LoVo (cell line): ENCODE results near the gene NEK10.
"Not testable (repeated sequence)": the region's sequence is repeated elsewhere in the genome, so short reads cannot be mapped to it uniquely, and the experiment has no call there.

Source experiments
- DNase-seq: peaks from one replicate; pipeline ENCODE4 v3.0.0-alpha.2; 2016; ENCODE audit warnings: low spot score

Gene NEK10

GRCh38 chr3:27315003-27315402 is 54.2 kb downstream of the NEK10 start:
- no peak for DNase-seq

DNA sequence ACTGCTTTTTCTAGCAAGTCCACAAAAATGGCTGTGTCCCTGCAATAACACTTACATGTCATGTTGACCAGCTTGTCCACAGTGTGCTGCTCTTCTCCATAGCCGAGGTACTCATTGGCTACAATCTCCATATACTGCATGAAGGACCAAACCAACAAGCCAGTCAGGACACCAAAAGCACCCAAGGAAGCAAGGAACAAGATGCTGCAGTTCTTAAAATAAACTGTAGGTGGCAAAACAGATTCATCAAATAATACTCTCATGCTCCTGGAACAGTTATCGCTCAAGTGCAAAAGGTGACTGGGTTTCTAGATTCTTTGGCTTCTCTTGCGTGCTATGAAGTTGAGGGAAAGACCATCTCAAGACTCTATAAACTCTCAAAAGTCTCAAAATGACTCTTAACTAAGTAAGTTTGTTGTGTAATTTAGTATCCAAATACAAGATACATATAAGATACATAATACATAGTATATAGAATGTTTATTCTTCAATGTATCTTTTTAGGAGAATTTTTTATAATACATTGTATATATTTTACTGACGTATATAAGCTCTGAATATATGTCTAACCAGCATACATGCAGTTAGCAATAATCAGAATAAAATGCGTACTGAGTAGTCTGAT is 57.0 kb downstream of the NEK10 start:
- peak; percentile 62 for DNase-seq

- peak; percentile 25 for DNase-seq
Measured at GRCh38 chr3:27311400-27311799, 57.8 kb downstream of the NEK10 start.

GRCh38 chr3:27310688-27311087 is 58.5 kb downstream of the NEK10 start:
- no peak for DNase-seq

DNA sequence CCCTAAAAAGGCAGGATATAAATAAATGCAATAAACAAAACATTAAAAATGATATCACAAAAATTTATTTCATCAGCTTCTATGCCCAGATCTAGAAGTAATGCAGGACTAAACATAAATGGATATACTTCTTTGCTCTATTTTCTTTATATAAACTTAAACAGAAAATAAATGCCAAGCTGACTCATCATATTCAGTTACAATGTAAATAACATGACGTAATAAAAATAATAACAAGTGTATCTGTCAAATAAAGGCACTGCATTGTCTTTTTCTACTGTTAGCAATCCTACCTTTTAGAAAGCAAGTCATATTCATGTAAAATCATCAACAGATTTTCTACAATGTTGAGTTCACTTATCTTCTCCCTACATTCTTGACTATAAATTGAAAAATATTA is 61.6 kb downstream of the NEK10 start:
- no peak for DNase-seq

DNA sequence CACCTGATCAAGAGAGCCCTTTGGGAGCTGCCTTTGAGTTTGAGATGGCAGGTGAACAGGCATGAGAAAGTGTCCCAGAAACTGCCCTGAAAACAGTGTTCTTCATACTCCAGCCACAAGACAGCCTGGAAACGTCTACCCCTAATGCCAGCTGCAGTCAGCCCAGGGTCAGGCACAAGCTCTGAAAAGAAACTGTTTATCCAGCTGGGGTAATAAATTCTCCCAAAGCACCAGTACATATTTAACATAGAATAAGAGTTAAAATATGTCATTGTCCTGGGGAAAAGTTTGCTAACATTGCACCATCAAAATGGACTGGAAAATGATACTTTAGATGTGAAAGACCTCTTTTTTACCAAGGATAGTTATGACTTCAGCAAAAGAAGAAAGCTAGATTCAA is 66.3 kb downstream of the NEK10 start:
- DNase-seq, result no peak

- DNase-seq, result not testable (repeated sequence)
Measured at GRCh38 chr3:27298981-27299380, 70.2 kb downstream of the NEK10 start.

- DNase-seq, result no peak
Measured at GRCh38 chr3:27293939-27294338, 75.2 kb downstream of the NEK10 start.

GRCh38 chr3:27290760-27291159 is 78.4 kb downstream of the NEK10 start:
- DNase-seq, result no peak

DNA sequence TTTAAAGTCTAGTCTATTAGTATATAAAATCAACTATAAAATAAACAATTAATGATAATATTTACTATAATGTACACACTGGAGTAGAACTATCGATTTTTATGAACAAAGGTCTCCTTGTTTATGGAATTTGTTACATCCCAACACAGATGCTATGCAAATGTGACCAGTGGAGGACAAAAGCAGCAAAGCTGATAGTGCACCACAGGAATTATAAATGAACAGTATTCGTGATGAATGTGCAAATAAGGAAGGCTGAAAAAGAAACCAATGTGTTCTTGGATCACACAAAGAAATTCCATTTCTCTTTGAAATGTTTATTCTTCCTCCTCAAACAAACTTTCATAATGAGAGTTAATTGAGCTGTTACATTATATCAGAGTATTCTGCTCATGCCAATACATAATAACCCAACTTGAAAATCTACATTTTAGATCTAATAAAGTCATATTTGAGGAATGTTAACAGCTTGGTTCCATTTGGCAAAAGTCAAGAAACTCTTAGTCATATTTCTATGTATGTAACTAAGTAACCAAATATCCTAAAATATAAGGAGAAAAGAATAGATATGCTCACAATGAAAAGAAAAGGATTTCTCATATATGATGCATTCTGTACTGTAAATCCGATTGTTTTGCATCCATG is 79.3 kb downstream of the NEK10 start:
- no peak for DNase-seq

DNA sequence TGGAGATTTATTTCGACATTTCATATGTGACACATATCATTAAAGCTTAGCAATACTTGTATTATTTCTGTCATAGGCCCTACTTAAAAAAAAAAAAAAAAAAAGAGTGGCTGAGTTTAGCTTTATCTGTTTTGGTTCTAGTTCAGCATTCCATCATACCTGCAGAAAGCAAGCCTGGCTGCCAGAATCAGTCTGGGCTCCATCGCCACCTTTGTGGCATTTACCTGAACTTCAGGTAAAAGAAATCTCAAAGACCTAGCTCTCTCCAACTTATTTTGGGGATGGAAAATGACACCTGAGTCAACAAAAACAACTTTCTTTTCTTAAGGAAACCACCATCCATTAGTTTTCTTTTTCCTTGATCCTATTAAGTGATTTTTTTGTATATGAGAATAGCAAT is 82.1 kb downstream of the NEK10 start:
- no peak for DNase-seq

DNA sequence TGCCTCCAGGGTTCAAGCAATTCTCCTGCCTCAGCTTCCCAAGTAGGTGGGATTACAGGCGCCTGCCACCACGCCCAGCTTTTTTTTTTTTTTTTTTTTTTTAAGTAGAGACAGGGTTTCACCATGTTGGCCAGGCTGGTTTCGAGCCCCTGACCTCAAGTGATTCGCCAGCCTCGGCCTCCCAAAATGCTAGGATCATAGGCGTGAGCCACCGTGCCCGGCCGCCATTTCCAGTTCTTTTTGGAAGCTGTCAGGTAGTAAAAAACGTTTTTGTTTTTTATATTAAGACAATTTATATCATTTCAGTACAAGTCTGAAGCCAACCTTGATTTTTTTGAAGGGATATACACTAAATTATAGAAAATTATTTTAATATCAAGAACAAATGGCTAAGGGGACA is 82.7 kb downstream of the NEK10 start:
- not testable (repeated sequence) for DNase-seq

GRCh38 chr3:27285668-27286067 is 83.5 kb downstream of the NEK10 start:
- DNase-seq, result no peak

DNA sequence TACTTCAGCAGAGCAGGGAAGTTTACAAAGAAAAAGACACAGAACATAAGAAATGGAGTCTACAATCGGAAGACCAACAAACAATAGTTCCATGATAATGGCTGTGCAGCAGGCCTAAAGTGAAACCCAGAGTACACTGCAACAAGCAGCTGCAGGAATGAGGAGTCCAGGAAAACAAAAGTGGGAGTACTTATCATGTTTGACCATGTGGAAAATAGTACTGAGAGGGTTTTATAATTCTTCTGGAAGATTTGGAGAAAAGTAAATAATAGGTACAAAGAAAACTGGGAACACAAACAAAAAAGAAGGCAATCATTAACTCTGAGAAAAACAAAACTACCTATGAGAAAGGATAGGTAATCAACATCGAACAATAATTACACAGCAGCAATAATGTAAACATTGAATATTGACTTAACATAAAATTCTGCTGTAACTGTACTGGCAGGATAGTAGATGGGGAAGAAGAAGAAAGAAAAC is 87.5 kb downstream of the NEK10 start:
- DNase-seq, result no peak

GRCh38 chr3:27279123-27279522 is 90.1 kb downstream of the NEK10 start:
- no peak for DNase-seq

GRCh38 chr3:27278383-27279055 is 90.7 kb downstream of the NEK10 start:
- no peak for DNase-seq

DNA sequence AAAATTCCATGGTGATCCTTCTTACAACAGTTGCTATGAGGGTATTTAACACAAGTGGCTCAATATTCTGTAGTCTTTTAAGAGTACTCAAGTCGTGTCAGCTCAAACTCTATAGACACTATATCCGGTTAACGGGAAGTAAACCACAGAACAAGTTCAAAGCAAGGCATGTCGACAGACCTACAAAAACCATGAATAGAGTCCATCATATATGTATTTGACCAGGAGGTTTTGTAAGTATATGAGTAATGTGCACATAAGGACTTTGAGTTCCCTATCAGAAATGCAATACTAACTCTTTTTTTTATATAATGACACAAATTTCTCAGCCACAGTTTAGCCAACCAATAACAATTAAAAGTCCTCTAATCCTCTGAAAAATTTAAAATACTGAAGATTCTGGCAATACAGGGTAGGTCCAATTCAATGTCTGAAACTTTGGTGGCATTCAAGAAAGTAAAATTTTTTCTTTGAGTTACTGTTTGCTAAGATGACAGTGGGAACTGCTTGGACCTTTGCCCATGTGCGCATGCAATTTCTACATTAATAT is 93.7 kb downstream of the NEK10 start:
- no peak for DNase-seq

- DNase-seq, result no peak
Measured at GRCh38 chr3:27271890-27272289, 97.3 kb downstream of the NEK10 start.

GRCh38 chr3:27254896-27255295 is 114.3 kb downstream of the NEK10 start:
- DNase-seq, result no peak

- DNase-seq, result peak; percentile 49
Measured at GRCh38 chr3:27253831-27254230, 115.4 kb downstream of the NEK10 start.

DNA sequence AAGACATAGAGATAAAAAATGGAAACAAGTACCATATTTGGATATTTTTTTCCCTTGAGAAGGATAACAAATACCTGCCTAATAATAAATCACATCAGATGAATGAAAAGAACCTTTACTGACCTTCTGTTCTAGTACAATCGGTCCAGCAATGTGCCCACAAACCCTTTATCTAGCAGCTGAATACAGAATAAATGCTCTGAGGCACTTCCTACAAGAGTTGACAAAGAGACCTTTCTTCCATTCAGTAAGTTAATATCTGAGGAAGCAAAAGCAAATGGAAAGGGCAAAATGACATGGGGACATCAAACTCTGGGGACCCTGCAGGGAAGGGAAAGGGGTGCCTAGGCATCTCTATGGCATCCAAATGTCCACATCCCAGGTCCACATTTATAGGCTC is 115.8 kb downstream of the NEK10 start:
- no peak for DNase-seq

GRCh38 chr3:27252646-27253045 is 116.5 kb downstream of the NEK10 start:
- no peak for DNase-seq

DNA sequence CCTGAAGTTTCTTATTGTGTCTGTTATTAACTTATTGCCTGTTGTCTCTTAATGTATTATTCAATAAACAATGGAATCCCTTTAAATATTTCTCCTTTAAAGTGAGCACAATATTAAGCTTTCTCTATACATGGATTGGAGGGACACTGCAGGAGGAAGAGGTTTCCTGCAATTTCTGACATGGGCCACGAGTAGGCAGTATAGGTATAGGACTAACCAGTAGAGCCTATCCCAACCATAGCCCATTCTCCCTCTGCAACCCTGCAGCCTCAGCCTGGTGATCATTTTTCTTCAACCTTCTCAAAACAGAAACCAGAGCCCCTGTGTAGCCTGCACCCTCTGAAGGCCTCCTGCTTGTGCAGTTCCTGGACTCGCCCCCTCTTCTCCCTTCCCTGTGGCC is 124.8 kb downstream of the NEK10 start:
- DNase-seq, result no peak
